HepG2 (cell line): ENCODE measurements around the gene SMIM8. TPM values are rescaled to one million over a fixed set of nuclear protein-coding genes. Genes with fewer than 3 reads are reported as not detected.

Source experiments
- ATAC-seq: fragments of 200-7000 bp; cut with Tn5 transposase; 3 replicates; pipeline ENCODE4 v1.9.1; 2020; ENCODE audit warnings: mild to moderate bottlenecking, moderate library complexity
- BruUV-seq: library from RNA; stranded (reverse); fragments of 400-500 nt; replicated peaks from 2 replicates; lab custom pipeline; 2021; lab: Mats Ljungman, UMichigan
- CTCF ChIA-PET: fragments of 300-600 bp; formaldehyde crosslinking; extraction: SDS; loops from one replicate; lab custom pipeline; 2021; ENCODE audit warnings: low total read pairs, inconsistent platforms, low intra/inter-chr PET ratio; lab: Yijun Ruan, JAX
- POLR2A ChIA-PET: fragments of 350-600 bp; sonication (Branson Sonifier 250); formaldehyde crosslinking; loops from one replicate; lab custom pipeline; 2020; ENCODE audit warnings: antibody characterized with exemption, inconsistent platforms; lab: Yijun Ruan, JAX
- DNase-seq: peaks from one replicate; pipeline ENCODE4 v3.0.0-alpha.2; 2015; ENCODE audit warnings: low spot score
- FAIRE-seq: peaks from 3 replicates; lab custom pipeline; 2011; peaks lifted over from hg19 to GRCh38; lab: Jason Lieb, UNC
- H2AFZ ChIP-seq: one replicate; pipeline ENCODE4 v1.6.1; 2011; ENCODE audit warnings: low read length, inconsistent platforms
- H3K27ac ChIP-seq: fragments of 300-600 bp; 3 replicates; pipeline ENCODE4 v1.8.0; 2011; ENCODE audit warnings: mixed run types, mild to moderate bottlenecking, mixed read lengths, low read length, inconsistent platforms; ENCODE audit not compliant: insufficient read depth; ENCODE audit errors: extremely low read length
- H3K27me3 ChIP-seq, 2 experiments: fragments of 200-600 bp in 1 of 2; 2 replicates in 1 of 2; 3 replicates in 1 of 2; pipeline versions ENCODE4 v1.6.0 to v1.8.0; 2011; ENCODE audit warnings: low read length in 2 of 2, mild to moderate bottlenecking in 2 of 2, moderate library complexity in 2 of 2, inconsistent platforms in 1 of 2; ENCODE audit not compliant: insufficient read depth in 2 of 2, control insufficient read depth in 1 of 2
- H3K36me3 ChIP-seq, 2 experiments: fragments of 200-600 bp in 1 of 2; replicated peaks in 1 of 2; 2 replicates in 1 of 2; 3 replicates in 1 of 2; pipeline versions ENCODE4 v1.5.1 to v1.8.0; 2011; ENCODE audit warnings: low read length in 2 of 2, inconsistent platforms in 1 of 2; ENCODE audit not compliant: insufficient read depth in 2 of 2, control insufficient read depth in 1 of 2
- H3K4me1 ChIP-seq: 2 replicates; pipeline ENCODE4 v1.5.1; 2012; ENCODE audit warnings: low read length, inconsistent platforms; ENCODE audit not compliant: insufficient read depth
- H3K4me2 ChIP-seq: 2 replicates; pipeline ENCODE4 v1.6.0; 2011; ENCODE audit warnings: low read depth, low read length, inconsistent platforms
- H3K4me3 ChIP-seq, 3 experiments: fragments of 200-600 bp in 1 of 3; sonication (generic), shearing (Covaris generic) in 1 of 3; replicated peaks in 1 of 3; 2 replicates each; pipeline ENCODE4 v1.5.1; 2011 to 2016; ENCODE audit warnings: low read length in 3 of 3, inconsistent platforms in 2 of 3, low read depth in 2 of 3, mild to moderate bottlenecking in 2 of 3, control low read depth in 1 of 3, mixed read lengths in 1 of 3; ENCODE audit not compliant: insufficient read depth in 1 of 3
- H3K79me2 ChIP-seq: one replicate; pipeline ENCODE4 v1.6.1; 2011; ENCODE audit warnings: low read length, inconsistent platforms; ENCODE audit not compliant: insufficient read depth
- H3K9ac ChIP-seq: 2 replicates; pipeline ENCODE4 v1.6.0; 2011; ENCODE audit warnings: mild to moderate bottlenecking, low read depth, low read length, inconsistent platforms; ENCODE audit not compliant: insufficient read depth
- H3K9me3 ChIP-seq: 2 replicates; pipeline ENCODE4 v1.5.1; 2012; ENCODE audit warnings: mild to moderate bottlenecking, low read length
- H4K20me1 ChIP-seq: 2 replicates; pipeline ENCODE4 v1.6.0; 2011; ENCODE audit warnings: inconsistent platforms, mild to moderate bottlenecking, low read length, moderate library complexity; ENCODE audit not compliant: insufficient read depth
- CBFB ChIP-seq: sonication (generic); formaldehyde crosslinking; IDR thresholded peaks from 2 replicates; pipeline ENCODE4 v1.4.0; 2020; ENCODE audit warnings: missing genetic modification reagents
- ELF1 ChIP-seq: sonication (generic); formaldehyde crosslinking; IDR thresholded peaks from 2 replicates; pipeline ENCODE4 v1.4.0; 2020; ENCODE audit warnings: missing genetic modification reagents
- GTF3A ChIP-seq: sonication (generic); formaldehyde crosslinking; conservative IDR thresholded peaks from 2 replicates; pipeline ENCODE4 v1.4.0; 2020; ENCODE audit warnings: mild to moderate bottlenecking, missing genetic modification reagents
- MBNL3 ChIP-seq: fragments of 250-450 bp; sonication (Bioruptor Pico); conservative IDR thresholded peaks from 2 replicates; pipeline ENCODE4 v1.8.0; 2022; ENCODE audit warnings: mild to moderate bottlenecking, inconsistent platforms
- NCOA5 ChIP-seq: sonication (generic); formaldehyde crosslinking; IDR thresholded peaks from 2 replicates; pipeline ENCODE4 v1.4.0; 2020; ENCODE audit warnings: missing genetic modification reagents
- TBX3 ChIP-seq: fragments of 450-650 bp; IDR thresholded peaks from 2 replicates; pipeline ENCODE4 v1.6.1; 2017; ENCODE audit warnings: antibody characterized with exemption, mild to moderate bottlenecking, inconsistent platforms, borderline replicate concordance
- ZFP36L2 ChIP-seq: sonication (generic); formaldehyde crosslinking; IDR thresholded peaks from 2 replicates; pipeline ENCODE4 v1.4.0; 2020; ENCODE audit warnings: missing genetic modification reagents
- ZNF10 ChIP-seq: sonication (generic); formaldehyde crosslinking; IDR thresholded peaks from 2 replicates; pipeline ENCODE4 v1.4.0; 2020; ENCODE audit warnings: mild to moderate bottlenecking, low read depth, missing genetic modification reagents, borderline replicate concordance
- ZNF230 ChIP-seq: sonication (generic); formaldehyde crosslinking; IDR thresholded peaks from 2 replicates; pipeline ENCODE4 v1.4.0; 2020; ENCODE audit warnings: mild to moderate bottlenecking, missing genetic modification reagents
- ZNF232 ChIP-seq: sonication (generic); formaldehyde crosslinking; IDR thresholded peaks from 2 replicates; pipeline ENCODE4 v1.4.0; 2020; ENCODE audit warnings: missing genetic modification reagents, borderline replicate concordance
- ZNF235 ChIP-seq: sonication (generic); formaldehyde crosslinking; IDR thresholded peaks from 2 replicates; pipeline ENCODE4 v1.8.1; 2023; ENCODE audit warnings: mild to moderate bottlenecking, missing genetic modification reagents, borderline replicate concordance
- ZNF282 ChIP-seq: fragments of 450-650 bp; IDR thresholded peaks from 2 replicates; pipeline ENCODE4 v1.6.1; 2018; ENCODE audit not compliant: partially characterized antibody
- ZNF335 ChIP-seq: sonication (generic); formaldehyde crosslinking; IDR thresholded peaks from 2 replicates; pipeline ENCODE4 v1.4.0; 2020; ENCODE audit warnings: missing genetic modification reagents
- ZNF605 ChIP-seq: sonication (generic); formaldehyde crosslinking; IDR thresholded peaks from 2 replicates; pipeline ENCODE4 v1.8.0; 2022; ENCODE audit warnings: mild to moderate bottlenecking, missing genetic modification reagents
- ZNF766 ChIP-seq: sonication (generic); formaldehyde crosslinking; IDR thresholded peaks from 2 replicates; pipeline ENCODE4 v1.5.0; 2020; ENCODE audit warnings: missing genetic modification reagents, borderline replicate concordance
- WGBS: methylation state at CpG from one replicate; pipeline ENCODE4 v1.1.6; 2017; ENCODE audit warnings: low lambda C conversion rate; 5-methylcytosine and 5-hydroxymethylcytosine counted together
- in situ Hi-C: cut with HindIII; loops from 2 replicates; pipeline ENCODE4 v1.10.0; 2017; ENCODE audit warnings: low pct_unique_long_range_greater_than_20kb; ENCODE audit not compliant: extremely low pct_ligation_motif_present
- intact Hi-C: fragments of 100-400 bp; cut with micrococcal nuclease; formaldehyde crosslinking; loops from one replicate; pipeline ENCODE4 v1.10.0; 2022; ENCODE audit not compliant: unreplicated experiment
- polyA plus RNA-seq, 8 experiments: library from polyadenylated mRNA; depleted of rRNA in 3 of 8; stranded (reverse) in 7 of 8; unstranded in 1 of 8; fragments of >200 nt; fragmentation: Illumina TruSeq in 4 of 8; extraction: Trizol in 4 of 8; gene quantifications; 2 replicates each; pipeline versions ENCODE4 v1.2.1 to v1.2.3, GENCODE V29; 2011 to 2016; ENCODE audit warnings: low read depth in 4 of 8, missing spikeins in 1 of 8, mixed read lengths in 1 of 8; ENCODE audit not compliant: insufficient read depth in 1 of 8
- total RNA-seq, 5 experiments: library from RNA; depleted of rRNA; stranded (reverse); fragments of >200 nt; fragmentation: Illumina TruSeq; extraction: Trizol; gene quantifications; 2 replicates each; pipeline ENCODE4 v1.2.3, GENCODE V29; 2016; ENCODE audit warnings: low read depth in 1 of 5
- TF ChIP-seq, protein P1 (sequence below): sonication (generic); formaldehyde crosslinking; IDR thresholded peaks from 2 replicates; pipeline ENCODE4 v1.4.0; 2020; ENCODE audit warnings: missing genetic modification reagents, low read depth, mild to moderate bottlenecking, borderline replicate concordance
- TF ChIP-seq, protein P2 (sequence below): sonication (generic); formaldehyde crosslinking; IDR thresholded peaks from 2 replicates; pipeline ENCODE4 v1.8.0; 2023; ENCODE audit warnings: mild to moderate bottlenecking, missing genetic modification reagents
- TF ChIP-seq, protein P3 (sequence below): sonication (generic); formaldehyde crosslinking; IDR thresholded peaks from 2 replicates; pipeline ENCODE4 v1.4.0; 2020; ENCODE audit warnings: mild to moderate bottlenecking, missing genetic modification reagents
- TF ChIP-seq, protein P4 (sequence below): sonication (generic); formaldehyde crosslinking; IDR thresholded peaks from 2 replicates; pipeline ENCODE4 v1.9.0; 2022; ENCODE audit warnings: missing genetic modification reagents, mild to moderate bottlenecking, borderline replicate concordance

The SMIM8 gene
- total and polyA plus RNA-seq, 2 of the 13 experiments (the other 11 are each of a cell fraction or from before 2014, with no cell fraction given): 4.8 to 10.0 TPM

DNA sequence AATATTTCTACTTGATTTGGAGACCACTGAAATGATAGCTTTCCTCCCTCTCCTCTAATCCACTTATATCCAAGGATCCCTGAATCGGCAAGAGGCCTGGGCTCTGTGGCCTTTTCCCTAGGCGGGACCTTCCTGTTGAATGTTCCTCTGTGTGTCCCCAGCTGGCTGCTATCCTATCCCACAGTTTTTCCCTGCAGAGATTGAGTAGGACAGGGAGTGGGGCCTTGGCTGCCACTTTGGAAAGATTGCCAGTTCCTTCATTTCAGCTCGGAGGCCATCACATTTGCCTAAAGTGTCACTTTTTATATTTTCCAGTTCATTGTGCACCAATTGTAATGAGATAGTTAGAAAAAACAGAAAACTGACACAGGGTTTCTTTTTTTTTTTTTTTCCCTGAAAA lies 38.9 kb upstream of the SMIM8 start:
- Histone ChIP-seq H3K9me3 (no peaks in the 10 kb centered on the region), H3K27me3 (0 out of 5 replicates have a peak, but pooled peaks cover 0 to 2% of the 10 kb centered on the region in 2 experiments), H3K4me3 (no peak overlapping the region), H4K20me1 (no peaks in the 10 kb centered on the region), H3K9ac (no peak overlapping the region), H3K27ac (no peak overlapping the region), H3K79me2 (no peaks in the 10 kb centered on the region), H2AFZ (no peak overlapping the region), H3K36me3 (no peaks in the 10 kb centered on the region), H3K4me1 (no peaks in the 10 kb centered on the region), H3K4me2 (no peak overlapping the region)
- ATAC-seq (no peak), DNase-seq (no peak), FAIRE-seq (no peak)
- ChIA-PET POLR2A (no interaction called here), CTCF (no interaction called here)
- in situ Hi-C loops: no loop called here
- TF ChIP-seq ELF1 (CRISPR knock-in tag) (no peak), ZNF335 (CRISPR knock-in tag) (no peak), GTF3A (CRISPR knock-in tag) (no peak), CBFB (CRISPR knock-in tag) (no peak), ZNF282 (no peak), ZNF235 (CRISPR knock-in tag) (no peak), MBNL3 (no peak), ZNF232 (CRISPR knock-in tag) (no peak), ZNF10 (no peak), ZNF605 (CRISPR knock-in tag) (no peak), ZNF766 (CRISPR knock-in tag) (no peak), NCOA5 (CRISPR knock-in tag) (no peak), TBX3 (no peak), ZFP36L2 (CRISPR knock-in tag) (no peak), ZNF230 (CRISPR knock-in tag) (no peak)
- TF ChIP-seq, protein P1, sequence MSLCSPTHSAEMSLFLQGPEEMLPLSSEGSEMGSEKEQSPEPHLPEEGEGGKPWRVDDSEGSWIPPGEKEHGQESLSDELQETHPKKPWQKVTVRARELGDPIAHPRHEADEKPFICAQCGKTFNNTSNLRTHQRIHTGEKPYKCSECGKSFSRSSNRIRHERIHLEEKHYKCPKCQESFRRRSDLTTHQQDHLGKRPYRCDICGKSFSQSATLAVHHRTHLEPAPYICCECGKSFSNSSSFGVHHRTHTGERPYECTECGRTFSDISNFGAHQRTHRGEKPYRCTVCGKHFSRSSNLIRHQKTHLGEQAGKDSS (CRISPR knock-in tag): no peak
- TF ChIP-seq, protein P2, sequence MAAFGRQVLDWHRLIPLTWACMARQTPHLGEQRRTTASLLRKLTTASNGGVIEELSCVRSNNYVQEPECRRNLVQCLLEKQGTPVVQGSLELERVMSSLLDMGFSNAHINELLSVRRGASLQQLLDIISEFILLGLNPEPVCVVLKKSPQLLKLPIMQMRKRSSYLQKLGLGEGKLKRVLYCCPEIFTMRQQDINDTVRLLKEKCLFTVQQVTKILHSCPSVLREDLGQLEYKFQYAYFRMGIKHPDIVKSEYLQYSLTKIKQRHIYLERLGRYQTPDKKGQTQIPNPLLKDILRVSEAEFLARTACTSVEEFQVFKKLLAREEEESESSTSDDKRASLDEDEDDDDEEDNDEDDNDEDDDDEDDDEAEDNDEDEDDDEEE (CRISPR knock-in tag): no peak
- TF ChIP-seq, protein P3, sequence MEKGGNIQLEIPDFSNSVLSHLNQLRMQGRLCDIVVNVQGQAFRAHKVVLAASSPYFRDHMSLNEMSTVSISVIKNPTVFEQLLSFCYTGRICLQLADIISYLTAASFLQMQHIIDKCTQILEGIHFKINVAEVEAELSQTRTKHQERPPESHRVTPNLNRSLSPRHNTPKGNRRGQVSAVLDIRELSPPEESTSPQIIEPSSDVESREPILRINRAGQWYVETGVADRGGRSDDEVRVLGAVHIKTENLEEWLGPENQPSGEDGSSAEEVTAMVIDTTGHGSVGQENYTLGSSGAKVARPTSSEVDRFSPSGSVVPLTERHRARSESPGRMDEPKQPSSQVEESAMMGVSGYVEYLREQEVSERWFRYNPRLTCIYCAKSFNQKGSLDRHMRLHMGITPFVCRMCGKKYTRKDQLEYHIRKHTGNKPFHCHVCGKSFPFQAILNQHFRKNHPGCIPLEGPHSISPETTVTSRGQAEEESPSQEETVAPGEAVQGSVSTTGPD: no peak
- TF ChIP-seq, protein P4, sequence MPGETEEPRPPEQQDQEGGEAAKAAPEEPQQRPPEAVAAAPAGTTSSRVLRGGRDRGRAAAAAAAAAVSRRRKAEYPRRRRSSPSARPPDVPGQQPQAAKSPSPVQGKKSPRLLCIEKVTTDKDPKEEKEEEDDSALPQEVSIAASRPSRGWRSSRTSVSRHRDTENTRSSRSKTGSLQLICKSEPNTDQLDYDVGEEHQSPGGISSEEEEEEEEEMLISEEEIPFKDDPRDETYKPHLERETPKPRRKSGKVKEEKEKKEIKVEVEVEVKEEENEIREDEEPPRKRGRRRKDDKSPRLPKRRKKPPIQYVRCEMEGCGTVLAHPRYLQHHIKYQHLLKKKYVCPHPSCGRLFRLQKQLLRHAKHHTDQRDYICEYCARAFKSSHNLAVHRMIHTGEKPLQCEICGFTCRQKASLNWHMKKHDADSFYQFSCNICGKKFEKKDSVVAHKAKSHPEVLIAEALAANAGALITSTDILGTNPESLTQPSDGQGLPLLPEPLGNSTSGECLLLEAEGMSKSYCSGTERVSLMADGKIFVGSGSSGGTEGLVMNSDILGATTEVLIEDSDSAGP (CRISPR knock-in tag): no peak
- 19% methylated on average over 3 of the region's 3 CpGs for WGBS
- no TSS peak for BruUV-seq
- intact Hi-C loops: no loop called here
